ENCODE results near the gene ATP4B.

Gene ATP4B

DNA sequence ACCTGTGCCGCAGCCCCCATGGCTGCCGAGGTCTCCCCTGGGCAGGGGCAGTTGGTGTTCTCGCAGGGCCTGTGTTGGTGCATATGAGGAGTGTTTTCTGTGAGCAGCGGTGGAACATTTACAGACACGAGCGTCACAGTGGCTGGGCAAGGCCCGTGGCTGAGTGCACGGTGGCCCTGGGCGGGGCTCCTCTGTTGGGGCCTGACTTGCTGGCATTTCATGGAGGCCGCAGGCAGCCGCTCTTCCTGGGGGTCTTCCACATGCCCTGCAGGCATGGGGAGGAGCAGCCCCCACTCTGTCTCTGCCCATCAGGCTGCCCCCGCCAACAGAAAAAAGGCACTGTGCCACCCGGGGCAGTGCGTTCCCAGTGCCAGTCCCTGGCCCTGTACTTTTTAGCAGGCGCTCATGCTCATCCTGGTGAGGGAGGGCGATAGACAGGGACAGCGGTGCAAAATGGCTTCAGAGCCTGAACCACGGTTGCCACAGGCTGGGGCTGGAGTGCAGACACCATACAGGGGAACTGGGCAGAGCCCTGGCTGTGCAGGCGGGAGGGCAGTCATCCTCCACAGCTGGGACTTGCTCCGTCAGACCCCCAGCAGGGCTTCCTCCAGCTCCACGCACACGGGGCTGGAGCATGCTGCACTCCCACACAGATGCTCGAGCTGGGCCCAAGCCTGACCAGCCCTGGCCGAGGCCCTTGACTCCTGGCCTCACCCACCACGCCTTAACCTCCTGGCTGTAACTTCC lies 49.9 kb downstream of the ATP4B start:
- DNase-seq (ENCODE audit: low read depth), result no peak

- DNase-seq (ENCODE audit: low read depth), result no peak
These were observed 50.7 kb downstream of the ATP4B start for GRCh38 chr13:113607056-113607888.

GRCh38 chr13:113605866-113606438 lies 52.0 kb downstream of the ATP4B start:
- no peak for DNase-seq (ENCODE audit: low read depth)

- no peak for DNase-seq (ENCODE audit: low read depth)
These were observed 52.5 kb downstream of the ATP4B start for GRCh38 chr13:113605461-113605860.

- no peak for DNase-seq (ENCODE audit: low read depth)
These were observed 53.8 kb downstream of the ATP4B start for GRCh38 chr13:113604186-113604585.

DNA sequence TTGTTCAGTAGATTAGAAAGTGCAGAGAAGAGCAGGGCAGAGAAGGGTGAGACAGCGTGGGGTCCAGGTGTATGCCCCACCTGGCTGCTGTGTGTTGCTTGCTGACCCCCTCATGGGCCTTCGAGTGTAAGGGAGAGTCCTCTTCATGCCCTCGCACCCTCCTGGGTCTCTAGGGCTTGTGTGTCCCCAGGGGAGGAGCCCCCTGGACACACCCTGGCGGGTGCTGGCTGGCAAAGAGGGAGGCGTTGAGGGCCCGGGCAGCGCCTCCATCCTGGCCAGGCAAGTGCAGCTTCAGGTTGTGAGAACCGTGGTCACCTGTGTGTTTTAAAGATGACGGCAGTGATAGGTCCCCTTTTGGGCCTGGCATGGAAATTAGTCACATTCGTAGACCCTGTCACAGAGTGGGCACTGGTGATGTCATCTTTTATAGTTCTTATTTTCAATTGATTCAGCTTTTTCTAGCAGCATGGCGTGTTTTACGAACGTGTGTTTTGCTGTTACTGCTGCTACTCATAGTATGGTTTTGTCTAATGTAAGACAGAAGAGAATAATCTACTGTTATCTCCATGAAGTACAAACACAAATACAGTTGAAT lies 54.8 kb downstream of the ATP4B start:
- no peak for DNase-seq (ENCODE audit: low read depth)

DNA sequence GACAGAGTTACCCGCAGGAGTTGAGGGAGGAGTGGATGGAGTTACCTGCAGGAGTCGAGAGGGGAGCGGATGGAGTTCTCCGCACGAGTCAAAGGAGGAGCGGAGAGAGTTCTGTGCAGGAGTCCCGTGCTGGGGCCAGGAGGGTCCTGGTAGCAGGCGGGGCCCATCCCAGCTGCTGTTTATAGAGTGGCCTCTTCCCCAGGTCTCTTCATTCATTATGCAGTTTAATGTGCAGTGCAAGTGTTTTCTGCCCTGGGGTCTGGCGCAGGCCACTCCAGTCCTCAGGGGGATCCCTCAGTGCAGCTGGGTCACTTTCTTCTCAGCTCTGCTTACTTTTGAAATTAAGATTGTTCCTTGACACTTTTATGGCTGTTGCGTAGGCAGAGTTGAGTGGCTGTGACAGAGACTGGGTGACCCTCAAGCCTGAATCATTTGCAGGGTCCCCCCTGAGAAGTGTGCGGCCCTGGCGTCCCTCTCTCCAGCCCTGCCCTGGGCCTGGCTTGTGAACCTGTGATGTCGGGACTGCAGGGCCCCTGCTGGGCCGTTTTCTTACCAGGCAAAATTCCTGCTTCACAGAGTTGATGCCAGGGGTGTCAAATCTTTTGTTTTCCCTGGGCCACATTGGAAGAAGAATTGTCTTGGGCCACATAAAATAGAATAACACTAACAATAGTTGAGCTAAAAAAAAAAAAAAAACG lies 55.6 kb downstream of the ATP4B start:
- no peak for DNase-seq (ENCODE audit: low read depth)

DNA sequence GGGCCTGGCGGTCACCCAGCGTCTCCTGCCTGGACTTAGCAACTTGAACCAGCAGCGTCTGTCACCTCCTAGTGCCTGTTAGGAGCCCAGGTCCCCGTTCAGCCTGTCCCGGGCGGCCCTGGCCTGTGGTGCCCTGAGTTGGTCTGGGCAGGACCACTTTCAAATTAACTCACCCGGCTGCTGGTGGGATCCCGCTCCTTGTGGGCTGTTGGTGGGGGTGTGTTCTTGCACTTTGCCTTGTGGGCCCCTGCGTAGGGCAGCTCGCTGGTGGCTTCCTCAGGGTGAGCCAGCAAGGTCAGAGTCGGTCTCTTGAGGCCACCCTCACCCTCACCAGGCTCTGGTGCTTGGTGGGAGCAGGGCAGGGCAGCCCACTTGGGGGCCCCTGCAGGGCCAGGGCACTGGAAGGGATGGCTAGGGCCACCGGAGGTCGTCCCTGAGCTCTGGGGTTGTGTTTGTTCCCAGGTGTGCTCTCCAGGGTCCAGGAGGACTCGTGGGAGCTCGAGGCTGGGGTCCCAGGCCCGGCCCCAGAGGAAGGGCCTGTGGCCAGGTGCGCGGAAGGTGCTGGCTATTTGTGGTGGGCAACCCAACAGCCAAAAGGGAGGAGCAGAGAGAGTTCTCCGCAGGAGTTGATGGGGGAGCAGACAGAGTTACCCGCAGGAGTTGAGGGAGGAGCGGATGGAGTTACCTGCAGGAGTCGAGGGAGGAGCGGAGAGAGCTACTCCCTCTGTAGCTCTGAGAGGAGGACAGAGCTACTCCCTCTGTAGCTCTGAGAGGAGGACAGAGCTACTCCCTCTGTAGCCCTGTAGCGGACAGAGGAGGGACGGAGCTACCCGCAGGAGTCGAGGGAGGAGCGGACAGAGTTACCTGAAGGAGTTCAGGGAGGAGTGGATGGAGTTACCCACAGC lies 56.6 kb downstream of the ATP4B start:
- DNase-seq (ENCODE audit: low read depth), result no peak

GRCh38 chr13:113599391-113599790 lies 58.6 kb downstream of the ATP4B start:
- no peak for DNase-seq (ENCODE audit: low read depth)

Data from iris pigment epithelial cell (primary cell).